Hepatocyte (in vitro differentiated cells): Measurements from ENCODE around the gene ITGA11. TPM values are rescaled to one million over a fixed set of nuclear protein-coding genes. Genes with fewer than 3 reads are reported as not detected.

Source experiments
- DNase-seq: peaks from one replicate; pipeline ENCODE4 v3.0.0-alpha.2; 2016; ENCODE audit warnings: low spot score
- H2AFZ ChIP-seq: fragments of 200-600 bp; sonication (generic); 2 replicates; pipeline ENCODE4 v1.6.0; 2016; ENCODE audit warnings: antibody characterized with exemption, mild to moderate bottlenecking
- H3K27ac ChIP-seq: fragments of 200-600 bp; sonication (generic); 2 replicates; pipeline ENCODE4 v1.5.1; 2016; ENCODE audit warnings: mild to moderate bottlenecking
- H3K27me3 ChIP-seq: fragments of 200-600 bp; sonication (generic); 2 replicates; pipeline ENCODE4 v1.6.1; 2016
- H3K36me3 ChIP-seq: fragments of 200-600 bp; sonication (generic); replicated peaks from 2 replicates; pipeline ENCODE4 v1.5.1; 2016; ENCODE audit warnings: low read depth; ENCODE audit not compliant: insufficient read depth
- H3K4me1 ChIP-seq: fragments of 200-600 bp; sonication (generic); 2 replicates; pipeline ENCODE4 v1.5.1; 2016; ENCODE audit warnings: mild to moderate bottlenecking, moderate library complexity; ENCODE audit not compliant: insufficient read depth
- H3K4me2 ChIP-seq: fragments of 200-600 bp; sonication (generic); 2 replicates; pipeline ENCODE4 v1.6.0; 2016
- H3K4me3 ChIP-seq: fragments of 200-600 bp; sonication (generic); 2 replicates; pipeline ENCODE4 v1.5.1; 2016; ENCODE audit warnings: mild to moderate bottlenecking
- H3K79me2 ChIP-seq: fragments of 200-600 bp; sonication (generic); 2 replicates; pipeline ENCODE4 v1.6.0; 2017; ENCODE audit warnings: mild to moderate bottlenecking
- H3K9me2 ChIP-seq: fragments of 200-600 bp; sonication (generic); replicated peaks from 2 replicates; pipeline ENCODE4 v1.6.0; 2017; ENCODE audit warnings: mild to moderate bottlenecking; ENCODE audit not compliant: insufficient read depth
- H3K9me3 ChIP-seq: fragments of 200-600 bp; sonication (generic); 2 replicates; pipeline ENCODE4 v1.5.1; 2016; ENCODE audit warnings: low read depth, mild to moderate bottlenecking
- H4K20me1 ChIP-seq: fragments of 200-600 bp; sonication (generic); 2 replicates; pipeline ENCODE4 v1.6.0; 2016; ENCODE audit warnings: mild to moderate bottlenecking; ENCODE audit not compliant: insufficient read depth, poor library complexity, severe bottlenecking
- EZH2 ChIP-seq: fragments of 200-600 bp; sonication (generic); IDR thresholded peaks from 2 replicates; pipeline ENCODE4 v1.6.1; 2016; ENCODE audit warnings: antibody characterized with exemption, mild to moderate bottlenecking, borderline replicate concordance
- EZH2phosphoT487 ChIP-seq: fragments of 200-600 bp; sonication (generic); IDR thresholded peaks from one replicate; pipeline ENCODE4 v1.6.1; 2018; ENCODE audit warnings: antibody characterized with exemption, mild to moderate bottlenecking, low read depth, moderate library complexity; ENCODE audit not compliant: unreplicated experiment, severe bottlenecking
- WGBS: methylation state at CpG from one replicate; pipeline ENCODE4 v1.1.6; 2016; ENCODE audit warnings: low lambda C conversion rate; ENCODE audit errors: missing lambda C conversion rate; 5-methylcytosine and 5-hydroxymethylcytosine counted together
- polyA plus RNA-seq: library from polyadenylated mRNA; unstranded; fragments of >200 nt; fragmentation: Nextera tagmentation; extraction: Ambion mirVana; gene quantifications from 2 replicates; pipeline ENCODE4 v1.2.1, GENCODE V29; 2016
- total RNA-seq: library from RNA; depleted of rRNA; stranded (reverse); fragments of >200 nt; gene quantifications from 2 replicates; pipeline ENCODE4 v1.2.3, GENCODE V29; 2014
- TF ChIP-seq, protein P1 (sequence below): fragments of 200-600 bp; sonication (generic); IDR thresholded peaks from 2 replicates; pipeline ENCODE4 v1.5.1; 2016; ENCODE audit warnings: antibody characterized with exemption, mild to moderate bottlenecking; ENCODE audit not compliant: poor library complexity

Gene ITGA11
- total and polyA plus RNA-seq, 2 experiments from 2014 or later, result 9.7 to 19.6 TPM

DNA sequence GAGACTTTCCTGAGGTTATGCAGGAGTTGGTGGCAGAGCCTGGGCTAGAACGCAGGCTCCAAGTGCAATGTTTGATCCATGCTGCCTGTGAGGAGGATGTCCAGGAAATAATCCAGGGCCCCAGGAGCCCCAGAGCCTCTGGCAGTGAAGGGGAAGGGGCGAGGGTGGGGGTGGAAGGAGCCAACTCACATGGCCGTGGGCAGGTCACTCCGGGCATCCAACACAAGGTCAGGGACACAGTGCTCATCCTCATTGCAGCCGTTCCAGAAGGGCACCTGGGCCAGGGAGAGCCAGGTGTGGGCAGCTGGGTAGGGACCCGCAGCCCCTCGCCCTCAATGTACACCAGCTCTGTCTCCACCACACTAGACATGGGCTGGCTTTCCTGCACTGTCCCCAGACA is 110.7 kb downstream of the ITGA11 start:
- no peaks in the 10 kb centered on the region for H4K20me1 ChIP-seq
- no peak overlapping the region for H2AFZ ChIP-seq
- H3K9me2 ChIP-seq, result no peaks in the 10 kb centered on the region
- H3K4me3 ChIP-seq, result no peak overlapping the region
- 83% methylated on average over 7 of the region's 7 CpGs for WGBS
- no peak for DNase-seq
- no peaks in the 10 kb centered on the region for H3K4me1 ChIP-seq
- no peaks in the 10 kb centered on the region for H3K79me2 ChIP-seq
- H3K27ac ChIP-seq, result no peak overlapping the region
- H3K27me3 ChIP-seq, result no peaks in the 10 kb centered on the region
- H3K36me3 ChIP-seq, result no peaks in the 10 kb centered on the region
- TF ChIP-seq, protein P1, sequence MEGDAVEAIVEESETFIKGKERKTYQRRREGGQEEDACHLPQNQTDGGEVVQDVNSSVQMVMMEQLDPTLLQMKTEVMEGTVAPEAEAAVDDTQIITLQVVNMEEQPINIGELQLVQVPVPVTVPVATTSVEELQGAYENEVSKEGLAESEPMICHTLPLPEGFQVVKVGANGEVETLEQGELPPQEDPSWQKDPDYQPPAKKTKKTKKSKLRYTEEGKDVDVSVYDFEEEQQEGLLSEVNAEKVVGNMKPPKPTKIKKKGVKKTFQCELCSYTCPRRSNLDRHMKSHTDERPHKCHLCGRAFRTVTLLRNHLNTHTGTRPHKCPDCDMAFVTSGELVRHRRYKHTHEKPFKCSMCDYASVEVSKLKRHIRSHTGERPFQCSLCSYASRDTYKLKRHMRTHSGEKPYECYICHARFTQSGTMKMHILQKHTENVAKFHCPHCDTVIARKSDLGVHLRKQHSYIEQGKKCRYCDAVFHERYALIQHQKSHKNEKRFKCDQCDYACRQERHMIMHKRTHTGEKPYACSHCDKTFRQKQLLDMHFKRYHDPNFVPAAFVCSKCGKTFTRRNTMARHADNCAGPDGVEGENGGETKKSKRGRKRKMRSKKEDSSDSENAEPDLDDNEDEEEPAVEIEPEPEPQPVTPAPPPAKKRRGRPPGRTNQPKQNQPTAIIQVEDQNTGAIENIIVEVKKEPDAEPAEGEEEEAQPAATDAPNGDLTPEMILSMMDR, result no peak
- TF ChIP-seq EZH2phosphoT487 (no peak), EZH2 (no peak)
- no peak overlapping the region for H3K4me2 ChIP-seq
- no peaks in the 10 kb centered on the region for H3K9me3 ChIP-seq

DNA sequence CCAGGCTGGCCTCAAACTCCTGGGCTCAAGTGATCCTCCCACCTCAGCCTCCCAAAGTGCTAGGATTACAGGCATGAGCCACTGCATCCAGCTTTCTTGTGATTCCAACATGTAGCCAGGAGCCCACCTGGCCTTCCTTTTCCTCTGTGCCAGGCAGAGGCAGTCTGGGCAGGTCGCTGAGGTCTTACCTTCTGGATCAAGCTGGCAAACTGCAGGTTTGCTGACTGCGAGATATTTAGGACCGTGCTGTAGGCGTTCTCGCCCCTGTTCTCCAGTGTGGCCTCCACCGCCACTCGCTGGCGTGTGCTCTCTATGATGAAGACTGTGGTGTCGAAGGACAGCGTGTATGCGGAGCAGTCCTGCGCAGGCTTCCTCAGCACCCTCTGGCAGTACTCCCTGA is 112.0 kb downstream of the ITGA11 start:
- no peaks in the 10 kb centered on the region for H3K27me3 ChIP-seq
- no peaks in the 10 kb centered on the region for H3K36me3 ChIP-seq
- H3K9me2 ChIP-seq, result no peaks in the 10 kb centered on the region
- no peak overlapping the region for H3K27ac ChIP-seq
- H3K79me2 ChIP-seq, result no peaks in the 10 kb centered on the region
- no peaks in the 10 kb centered on the region for H4K20me1 ChIP-seq
- 96% methylated on average over 12 of the region's 12 CpGs for WGBS
- no peaks in the 10 kb centered on the region for H3K4me1 ChIP-seq
- no peak for TF ChIP-seq EZH2phosphoT487
- no peak for TF ChIP-seq EZH2
- TF ChIP-seq, protein P1, result no peak
- H3K9me3 ChIP-seq, result no peaks in the 10 kb centered on the region
- H3K4me2 ChIP-seq, result no peak overlapping the region
- H3K4me3 ChIP-seq, result no peak overlapping the region
- no peak overlapping the region for H2AFZ ChIP-seq
- DNase-seq, result no peak

DNA sequence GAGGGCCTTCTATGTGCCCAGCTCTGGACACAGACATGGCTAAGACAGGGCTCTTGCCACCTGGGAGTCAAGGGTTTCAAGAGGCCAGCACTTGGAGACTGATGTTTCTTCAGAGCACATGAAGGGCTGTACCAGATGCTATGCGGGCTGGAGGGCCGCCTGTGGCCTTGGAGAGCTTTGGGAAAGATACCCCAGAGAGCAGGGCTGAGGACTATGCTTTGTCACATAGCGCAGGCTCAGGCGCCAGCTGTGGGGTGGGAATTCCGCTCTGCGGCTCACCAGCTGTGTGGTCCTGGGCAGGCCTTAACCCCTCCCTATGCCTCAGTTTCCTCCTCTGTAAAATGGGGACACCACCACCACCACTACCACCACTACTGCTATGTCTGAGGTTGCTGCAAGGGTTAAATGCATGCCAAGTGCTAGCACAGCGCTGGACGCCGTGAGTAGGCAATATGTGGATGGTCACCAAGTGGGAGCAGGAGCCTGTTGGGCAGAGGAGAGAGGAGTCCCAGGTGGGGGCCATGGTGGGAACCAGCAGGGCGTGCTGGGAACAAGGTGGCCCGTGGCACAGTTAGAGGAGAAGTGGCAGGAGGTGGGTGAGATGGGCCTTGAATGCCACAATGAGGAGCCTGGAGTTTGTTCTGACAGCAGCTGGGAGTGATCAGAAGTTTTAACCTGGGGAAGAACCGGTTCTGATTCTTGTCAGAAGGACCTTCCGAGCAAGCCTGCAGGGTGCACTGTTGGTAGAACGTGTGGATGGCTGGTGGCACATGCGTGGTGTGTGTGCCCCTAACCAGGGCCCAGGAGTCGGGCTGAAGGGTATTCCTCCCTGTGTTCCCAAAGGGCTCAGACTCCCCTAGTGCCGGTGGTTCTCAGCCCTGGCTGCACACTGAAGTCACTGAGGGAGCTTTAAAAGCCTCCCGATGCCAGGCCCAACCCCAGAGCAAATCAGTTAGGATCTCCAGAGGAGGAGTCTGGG is 112.7 kb downstream of the ITGA11 start:
- 81% methylated on average over 18 of the region's 18 CpGs for WGBS

More for the DNA sequence above, 112.7 kb downstream of the ITGA11 start:
- no peaks in the 10 kb centered on the region for H4K20me1 ChIP-seq
- H3K9me3 ChIP-seq, result no peaks in the 10 kb centered on the region
- H3K4me2 ChIP-seq, result no peak overlapping the region
- H3K27ac ChIP-seq, result no peak overlapping the region
- H2AFZ ChIP-seq, result no peak overlapping the region
- no peak overlapping the region for H3K4me3 ChIP-seq
- no peaks in the 10 kb centered on the region for H3K9me2 ChIP-seq
- no peak for TF ChIP-seq EZH2phosphoT487
- TF ChIP-seq, protein P1, result no peak
- no peak for TF ChIP-seq EZH2
- no peaks in the 10 kb centered on the region for H3K27me3 ChIP-seq
- no peaks in the 10 kb centered on the region for H3K79me2 ChIP-seq
- no peaks in the 10 kb centered on the region for H3K36me3 ChIP-seq
- no peak for DNase-seq
- H3K4me1 ChIP-seq, result no peaks in the 10 kb centered on the region
